H9 (cell line): ENCODE measurements around the gene LMX1B. TPM values are rescaled to one million over a fixed set of nuclear protein-coding genes. Genes with fewer than 3 reads are reported as not detected.

Source experiments
- DNase-seq: peaks from one replicate; pipeline ENCODE4 v3.0.0-alpha.2; 2017
- H2AFZ ChIP-seq: one replicate; pipeline ENCODE4 v1.6.1; 2013; ENCODE audit warnings: mild to moderate bottlenecking, low read length, control low read depth, moderate library complexity
- H2AK5ac ChIP-seq: 2 replicates; pipeline ENCODE4 v1.6.1; 2013; ENCODE audit warnings: low read length, control low read depth, mixed read lengths; ENCODE audit not compliant: insufficient read length
- H2BK120ac ChIP-seq: one replicate; pipeline ENCODE4 v1.6.1; 2013; ENCODE audit warnings: low read depth, mild to moderate bottlenecking, low read length, control low read depth, inconsistent platforms; ENCODE audit not compliant: poor library complexity, severe bottlenecking
- H2BK12ac ChIP-seq: 2 replicates; pipeline ENCODE4 v1.6.1; 2013; ENCODE audit warnings: low read length, control low read depth, mixed read lengths, low read depth; ENCODE audit not compliant: insufficient read length
- H2BK15ac ChIP-seq: 2 replicates; pipeline ENCODE4 v1.6.1; 2013; ENCODE audit warnings: low read depth, low read length, control low read depth
- H2BK20ac ChIP-seq: one replicate; pipeline ENCODE4 v1.6.1; 2013; ENCODE audit warnings: low read depth, mild to moderate bottlenecking, low read length, control low read depth, inconsistent platforms; ENCODE audit not compliant: poor library complexity, severe bottlenecking
- H2BK5ac ChIP-seq: 2 replicates; pipeline ENCODE4 v1.6.1; 2013; ENCODE audit warnings: low read length, control low read depth, mixed read lengths; ENCODE audit not compliant: insufficient read length
- H3K14ac ChIP-seq: 2 replicates; pipeline ENCODE4 v1.6.1; 2013; ENCODE audit warnings: low read length, control low read depth; ENCODE audit not compliant: insufficient read depth
- H3K18ac ChIP-seq: 2 replicates; pipeline ENCODE4 v1.6.1; 2013; ENCODE audit warnings: low read depth, mild to moderate bottlenecking, mixed read lengths, low read length, control low read depth; ENCODE audit not compliant: insufficient read length
- H3K23ac ChIP-seq: 2 replicates; pipeline ENCODE4 v1.6.1; 2013; ENCODE audit warnings: low read length, control low read depth, mixed read lengths, low read depth; ENCODE audit not compliant: insufficient read length
- H3K23me2 ChIP-seq: 2 replicates; pipeline ENCODE4 v1.6.1; 2013; ENCODE audit warnings: low read depth, mild to moderate bottlenecking, mixed read lengths, low read length, control low read depth; ENCODE audit not compliant: insufficient read length, poor library complexity, severe bottlenecking
- H3K27ac ChIP-seq: 2 replicates; pipeline ENCODE4 v1.5.1; 2013; ENCODE audit warnings: low read length, control low read depth, mixed read lengths, low read depth; ENCODE audit not compliant: insufficient read length
- H3K27me3 ChIP-seq: 2 replicates; pipeline ENCODE4 v1.6.1; 2013; ENCODE audit warnings: low read length, control low read depth, inconsistent platforms; ENCODE audit not compliant: insufficient read depth
- H3K4ac ChIP-seq: 2 replicates; pipeline ENCODE4 v1.6.1; 2013; ENCODE audit warnings: low read depth, mild to moderate bottlenecking, control low read depth, inconsistent platforms, low read length, moderate library complexity
- H3K4me1 ChIP-seq: 2 replicates; pipeline ENCODE4 v1.6.1; 2013; ENCODE audit warnings: low read length, control low read depth, inconsistent platforms; ENCODE audit not compliant: insufficient read depth
- H3K4me2 ChIP-seq: 2 replicates; pipeline ENCODE4 v1.6.1; 2013; ENCODE audit warnings: low read length, control low read depth, mixed read lengths; ENCODE audit not compliant: insufficient read length, insufficient read depth
- H3K56ac ChIP-seq: 2 replicates; pipeline ENCODE4 v1.6.1; 2013; ENCODE audit warnings: low read depth, mild to moderate bottlenecking, mixed read lengths, low read length, control low read depth; ENCODE audit not compliant: insufficient read length
- H3K79me1 ChIP-seq: 2 replicates; pipeline ENCODE4 v1.6.1; 2013; ENCODE audit warnings: low read depth, mild to moderate bottlenecking, moderate library complexity, low read length, control low read depth, inconsistent platforms; ENCODE audit not compliant: insufficient read depth, poor library complexity, severe bottlenecking
- H3K79me2 ChIP-seq: 2 replicates; pipeline ENCODE4 v1.6.1; 2013; ENCODE audit warnings: low read length, control low read depth, inconsistent platforms; ENCODE audit not compliant: insufficient read depth
- H3K9ac ChIP-seq: 2 replicates; pipeline ENCODE4 v1.6.1; 2013; ENCODE audit warnings: low read length, control low read depth, mixed read lengths; ENCODE audit not compliant: insufficient read length; ENCODE audit errors: extremely low read depth
- H3K9me3 ChIP-seq: one replicate; pipeline ENCODE4 v1.6.1; 2013; ENCODE audit warnings: low read depth, low read length, inconsistent platforms; ENCODE audit not compliant: control insufficient read depth
- H3T11ph ChIP-seq: one replicate; pipeline ENCODE4 v1.6.1; 2013; ENCODE audit warnings: mild to moderate bottlenecking, low read length, control low read depth, inconsistent platforms
- H4K20me1 ChIP-seq: one replicate; pipeline ENCODE4 v1.6.1; 2013; ENCODE audit not compliant: control insufficient read depth, insufficient read length, insufficient read depth
- H4K5ac ChIP-seq: 2 replicates; pipeline ENCODE4 v1.6.1; 2013; ENCODE audit warnings: low read depth, mild to moderate bottlenecking, mixed read lengths, low read length, control low read depth; ENCODE audit not compliant: insufficient read length
- H4K8ac ChIP-seq: replicated peaks from 2 replicates; pipeline ENCODE4 v1.6.1; 2013; ENCODE audit warnings: low read length, control low read depth, mixed read lengths, low read depth; ENCODE audit not compliant: insufficient read length
- H4K91ac ChIP-seq: 2 replicates; pipeline ENCODE4 v1.6.1; 2013; ENCODE audit warnings: low read depth, mild to moderate bottlenecking, moderate library complexity, mixed read lengths, low read length, control low read depth; ENCODE audit not compliant: insufficient read length
- H3K27ac Mint-ChIP-seq, 3 experiments: 2 replicates in 2 of 3; 3 replicates in 1 of 3; pipeline ENCODE4 v1.8.0; 2020 to 2021; ENCODE audit warnings: mixed read lengths in 3 of 3, mild to moderate bottlenecking in 1 of 3, moderate library complexity in 1 of 3
- H3K27me3 Mint-ChIP-seq: 2 replicates; pipeline ENCODE4 v1.8.0; 2021; ENCODE audit warnings: low read depth, mild to moderate bottlenecking, moderate library complexity, mixed read lengths
- H3K36me3 Mint-ChIP-seq, 3 experiments: 2 replicates in 2 of 3; 3 replicates in 1 of 3; pipeline ENCODE4 v1.8.0; 2020 to 2021; ENCODE audit warnings: low read depth in 3 of 3, mixed read lengths in 3 of 3; ENCODE audit not compliant: insufficient read depth in 1 of 3
- H3K4me1 Mint-ChIP-seq, 2 experiments: 2 replicates each; pipeline ENCODE4 v1.8.0; 2020; ENCODE audit warnings: mixed read lengths in 2 of 2
- H3K4me3 Mint-ChIP-seq, 2 experiments: 2 replicates in 1 of 2; 3 replicates in 1 of 2; pipeline ENCODE4 v1.8.0; 2020 to 2021; ENCODE audit warnings: mild to moderate bottlenecking in 2 of 2, mixed read lengths in 2 of 2, moderate library complexity in 1 of 2
- H3K9me3 Mint-ChIP-seq, 2 experiments: 2 replicates in 1 of 2; 3 replicates in 1 of 2; pipeline ENCODE4 v1.8.0; 2020; ENCODE audit warnings: mild to moderate bottlenecking in 2 of 2, mixed read lengths in 2 of 2, moderate library complexity in 1 of 2
- WGBS: extraction: QIAGEN DNeasy Blood & Tissue Kit; methylation state at CpG from one replicate; pipeline ENCODE4 v1.1.7; 2013; ENCODE audit warnings: missing lambda C conversion rate, low lambda C conversion rate, mixed read lengths; ENCODE audit not compliant: insufficient read length; ENCODE audit errors: extremely low coverage; 5-methylcytosine and 5-hydroxymethylcytosine counted together
- total RNA-seq: library from RNA; stranded (reverse); gene quantifications from 2 replicates; pipeline ENCODE4 v1.2.1, GENCODE V29; 2021
- TF ChIP-seq, protein P1 (sequence below): fragments of 200-600 bp; sonication (generic); conservative IDR thresholded peaks from 3 replicates; pipeline ENCODE4 v1.8.0; 2021; ENCODE audit warnings: antibody characterized with exemption, mild to moderate bottlenecking

The LMX1B gene
- total RNA-seq, 1 experiment from 2014 or later, result 0.85 TPM

DNA sequence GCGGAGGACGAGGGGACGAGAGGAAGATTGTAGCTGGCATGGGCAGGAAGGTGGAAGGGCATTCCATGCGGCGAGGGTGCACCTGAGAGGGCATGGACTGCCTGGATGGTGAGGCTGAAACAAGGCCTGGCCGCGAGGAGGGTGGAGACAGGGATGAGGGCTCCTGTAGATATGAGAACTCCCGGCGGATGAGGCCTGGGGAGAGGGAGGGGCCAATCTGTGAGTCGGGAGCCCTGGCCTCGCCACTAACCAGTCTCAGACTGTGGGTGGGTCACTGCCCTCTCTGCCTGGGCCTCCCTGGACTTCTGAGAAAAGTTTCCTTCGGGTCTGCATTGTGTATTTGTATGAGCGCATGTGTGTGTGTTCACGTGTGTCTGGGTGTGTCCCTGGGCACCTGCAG, 55.4 kb downstream of the LMX1B start:
- WGBS, result no CpG with 5 or more reads among the region's 14 CpGs
- DNase-seq, result no peak
- H3K4me2 ChIP-seq, result no peak overlapping the region

More for the DNA sequence above, 55.4 kb downstream of the LMX1B start:
- no peak overlapping the region for H2BK20ac ChIP-seq
- H3K23ac ChIP-seq, result no peak overlapping the region
- no peak overlapping the region for H3T11ph ChIP-seq
- H3K56ac ChIP-seq, result no peak overlapping the region
- Mint-ChIP-seq H3K27ac (no peak overlapping the region), H3K27me3 (peaks cover 36% of the 10 kb centered on the region), H3K4me1 (peaks cover 33 to 50% of the 10 kb centered on the region in 2 experiments), H3K9me3 (no peaks in the 10 kb centered on the region), H3K4me3 (no peak overlapping the region), H3K36me3 (no peaks in the 10 kb centered on the region; a peak in 1 of 7 replicates)
- no peak overlapping the region for H2AK5ac ChIP-seq
- H4K8ac ChIP-seq, result no peak overlapping the region
- no peak overlapping the region for H3K27ac ChIP-seq
- TF ChIP-seq, protein P1, sequence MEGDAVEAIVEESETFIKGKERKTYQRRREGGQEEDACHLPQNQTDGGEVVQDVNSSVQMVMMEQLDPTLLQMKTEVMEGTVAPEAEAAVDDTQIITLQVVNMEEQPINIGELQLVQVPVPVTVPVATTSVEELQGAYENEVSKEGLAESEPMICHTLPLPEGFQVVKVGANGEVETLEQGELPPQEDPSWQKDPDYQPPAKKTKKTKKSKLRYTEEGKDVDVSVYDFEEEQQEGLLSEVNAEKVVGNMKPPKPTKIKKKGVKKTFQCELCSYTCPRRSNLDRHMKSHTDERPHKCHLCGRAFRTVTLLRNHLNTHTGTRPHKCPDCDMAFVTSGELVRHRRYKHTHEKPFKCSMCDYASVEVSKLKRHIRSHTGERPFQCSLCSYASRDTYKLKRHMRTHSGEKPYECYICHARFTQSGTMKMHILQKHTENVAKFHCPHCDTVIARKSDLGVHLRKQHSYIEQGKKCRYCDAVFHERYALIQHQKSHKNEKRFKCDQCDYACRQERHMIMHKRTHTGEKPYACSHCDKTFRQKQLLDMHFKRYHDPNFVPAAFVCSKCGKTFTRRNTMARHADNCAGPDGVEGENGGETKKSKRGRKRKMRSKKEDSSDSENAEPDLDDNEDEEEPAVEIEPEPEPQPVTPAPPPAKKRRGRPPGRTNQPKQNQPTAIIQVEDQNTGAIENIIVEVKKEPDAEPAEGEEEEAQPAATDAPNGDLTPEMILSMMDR, result no peak
- no peak overlapping the region for H3K14ac ChIP-seq
- no peak overlapping the region for H4K91ac ChIP-seq
- no peaks in the 10 kb centered on the region for H3K79me2 ChIP-seq
- H3K27me3 ChIP-seq, result no peaks in the 10 kb centered on the region; the same call in 1 of the 2 replicates
- peaks cover 11% of the 10 kb centered on the region; the same call in 1 of the 2 replicates for H3K4me1 ChIP-seq
- no peak overlapping the region for H3K9ac ChIP-seq
- peaks cover 3% of the 10 kb centered on the region for H3K23me2 ChIP-seq
- no peak overlapping the region for H2BK120ac ChIP-seq
- H2BK5ac ChIP-seq, result no peak overlapping the region
- no peak overlapping the region for H4K5ac ChIP-seq
- H2BK12ac ChIP-seq, result no peak overlapping the region
- H3K79me1 ChIP-seq, result no peaks in the 10 kb centered on the region
- H3K4ac ChIP-seq, result no peak overlapping the region
- H4K20me1 ChIP-seq, result peaks cover 3% of the 10 kb centered on the region
- H2BK15ac ChIP-seq, result no peak overlapping the region
- H2AFZ ChIP-seq, result no peak overlapping the region
- no peak overlapping the region for H3K18ac ChIP-seq
- H3K9me3 ChIP-seq, result no peaks in the 10 kb centered on the region
